ENCODE data around the gene ABCB10.

ABCB10 gene

GRCh38 chr1:229466887-229467286, 91.6 kb downstream of the ABCB10 start:
- DNase-seq, result no peak
